ENCODE data around the gene CMC4. TPM values are rescaled to one million over a fixed set of nuclear protein-coding genes. Genes with fewer than 3 reads are reported as not detected.
A peak's percentile ranks its signal among the peaks of the same experiment; 100 is the strongest.

CMC4 gene
- total and polyA plus RNA-seq, 2 experiments from 2014 or later, result 10.8 to 18.4 TPM

DNA sequence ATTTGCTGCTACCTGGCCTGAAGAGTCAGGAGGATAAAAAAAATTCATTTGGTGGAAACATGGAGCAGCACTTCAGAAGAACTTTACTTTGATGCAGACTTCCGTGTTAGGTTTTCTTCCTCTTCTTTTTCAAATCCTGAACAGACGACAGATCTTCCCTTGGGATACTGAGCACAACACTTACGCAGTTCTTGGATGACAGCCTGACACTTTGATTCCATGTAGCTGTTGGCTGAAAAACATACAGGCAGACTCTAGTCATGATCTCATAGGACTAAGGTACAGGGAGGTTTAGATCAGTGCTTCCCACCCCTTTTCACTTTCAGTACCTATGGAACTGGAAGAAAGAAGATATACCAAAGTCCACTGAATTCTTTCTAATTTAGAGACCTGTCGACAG is 9.2 kb downstream of the CMC4 start:
- no peaks in the 10 kb centered on the region for H3K27me3 ChIP-seq
- H2AFZ ChIP-seq, result no peak overlapping the region
- H3K4me3 ChIP-seq, result no peak overlapping the region
- no peak overlapping the region for H3K27ac ChIP-seq
- WGBS (ENCODE audit: low lambda C conversion rate, missing lambda C conversion rate), result 83% methylated on average over 4 of the region's 4 CpGs
- no peaks in the 10 kb centered on the region for H3K4me1 ChIP-seq (ENCODE audit: insufficient read depth)
- H3K36me3 ChIP-seq (replicated peaks; ENCODE audit: insufficient read depth, low read depth), result no peaks in the 10 kb centered on the region
- H3K4me2 ChIP-seq, result no peak overlapping the region
- no peak for DNase-seq (ENCODE audit: low spot score)
- no peaks in the 10 kb centered on the region for H3K9me2 ChIP-seq (replicated peaks; ENCODE audit: insufficient read depth)
- no peaks in the 10 kb centered on the region for H4K20me1 ChIP-seq (ENCODE audit: insufficient read depth, poor library complexity, severe bottlenecking)
- no peaks in the 10 kb centered on the region for H3K79me2 ChIP-seq
- TF ChIP-seq, protein P1, sequence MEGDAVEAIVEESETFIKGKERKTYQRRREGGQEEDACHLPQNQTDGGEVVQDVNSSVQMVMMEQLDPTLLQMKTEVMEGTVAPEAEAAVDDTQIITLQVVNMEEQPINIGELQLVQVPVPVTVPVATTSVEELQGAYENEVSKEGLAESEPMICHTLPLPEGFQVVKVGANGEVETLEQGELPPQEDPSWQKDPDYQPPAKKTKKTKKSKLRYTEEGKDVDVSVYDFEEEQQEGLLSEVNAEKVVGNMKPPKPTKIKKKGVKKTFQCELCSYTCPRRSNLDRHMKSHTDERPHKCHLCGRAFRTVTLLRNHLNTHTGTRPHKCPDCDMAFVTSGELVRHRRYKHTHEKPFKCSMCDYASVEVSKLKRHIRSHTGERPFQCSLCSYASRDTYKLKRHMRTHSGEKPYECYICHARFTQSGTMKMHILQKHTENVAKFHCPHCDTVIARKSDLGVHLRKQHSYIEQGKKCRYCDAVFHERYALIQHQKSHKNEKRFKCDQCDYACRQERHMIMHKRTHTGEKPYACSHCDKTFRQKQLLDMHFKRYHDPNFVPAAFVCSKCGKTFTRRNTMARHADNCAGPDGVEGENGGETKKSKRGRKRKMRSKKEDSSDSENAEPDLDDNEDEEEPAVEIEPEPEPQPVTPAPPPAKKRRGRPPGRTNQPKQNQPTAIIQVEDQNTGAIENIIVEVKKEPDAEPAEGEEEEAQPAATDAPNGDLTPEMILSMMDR (IDR thresholded peaks at IDR 0.05; ENCODE audit: poor library complexity), result no peak
- TF ChIP-seq EZH2 (IDR thresholded peaks at IDR 0.05; ENCODE audit: borderline replicate concordance) (no peak), EZH2phosphoT487 (IDR thresholded peaks at IDR 0.05; ENCODE audit: low read depth, severe bottlenecking, unreplicated experiment) (no peak)
- no peaks in the 10 kb centered on the region for H3K9me3 ChIP-seq (ENCODE audit: low read depth)

DNA sequence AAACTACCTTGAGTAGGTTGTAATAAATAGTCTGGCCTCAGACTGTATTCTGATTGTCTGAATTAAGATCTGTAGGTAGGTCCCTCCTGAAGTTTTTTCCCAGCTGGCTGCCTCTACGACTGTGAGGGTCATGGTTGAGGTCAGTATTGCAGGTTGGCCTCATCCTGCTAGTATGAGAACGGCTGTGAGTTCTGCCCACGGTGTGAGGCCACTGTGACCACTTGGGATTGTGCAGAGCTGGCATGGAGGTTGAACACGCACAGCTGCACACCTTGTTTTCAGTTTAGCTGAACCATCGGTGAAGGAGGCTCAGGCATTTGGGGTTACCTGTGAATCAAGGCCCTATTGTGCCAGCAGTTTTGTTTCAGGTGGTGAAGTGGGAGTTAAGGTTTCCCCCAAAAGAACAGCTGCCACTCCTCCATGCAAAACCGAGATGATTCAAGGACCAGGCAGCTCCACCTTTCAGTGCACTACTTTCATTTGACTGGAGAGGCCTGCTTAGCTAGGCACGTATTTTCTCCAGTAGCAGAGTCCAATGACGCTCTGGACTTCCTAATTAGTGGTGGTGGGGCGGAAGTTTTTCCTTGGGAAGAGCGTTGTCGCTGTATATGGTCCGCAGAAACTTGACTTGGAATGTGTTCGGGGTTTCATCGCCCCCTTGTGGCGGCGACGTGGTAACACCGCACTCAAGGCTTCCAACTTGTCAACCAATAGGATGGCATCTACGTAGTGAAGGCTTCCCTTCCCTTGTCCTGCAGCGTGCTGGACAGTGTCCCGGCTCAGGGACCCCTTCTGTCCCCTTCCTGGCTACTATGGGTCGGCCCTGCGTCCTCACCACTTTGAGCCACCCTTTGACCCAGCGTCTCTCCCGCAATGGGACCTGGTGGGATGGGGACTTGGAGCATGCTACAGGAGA is 13.8 kb downstream of the CMC4 start:
- no peaks in the 10 kb centered on the region for H3K9me3 ChIP-seq (ENCODE audit: low read depth)
- H3K79me2 ChIP-seq, result no peaks in the 10 kb centered on the region
- TF ChIP-seq EZH2phosphoT487 (IDR thresholded peaks at IDR 0.05; ENCODE audit: low read depth, severe bottlenecking, unreplicated experiment), result no peak
- no peak for TF ChIP-seq EZH2 (IDR thresholded peaks at IDR 0.05; ENCODE audit: borderline replicate concordance)
- TF ChIP-seq, protein P1 (IDR thresholded peaks at IDR 0.05; ENCODE audit: poor library complexity), result peak; percentile 65
- peak overlapping the region; percentile 63 for H3K4me2 ChIP-seq
- no peak overlapping the region for H3K27ac ChIP-seq
- H3K36me3 ChIP-seq (replicated peaks; ENCODE audit: insufficient read depth, low read depth), result no peaks in the 10 kb centered on the region
- WGBS (ENCODE audit: low lambda C conversion rate, missing lambda C conversion rate), result 50% methylated on average over 25 of the region's 25 CpGs
- H2AFZ ChIP-seq, result no peak overlapping the region
- peak; percentile 66 for DNase-seq (ENCODE audit: low spot score)
- no peaks in the 10 kb centered on the region for H3K9me2 ChIP-seq (replicated peaks; ENCODE audit: insufficient read depth)
- H3K27me3 ChIP-seq, result no peaks in the 10 kb centered on the region
- no peaks in the 10 kb centered on the region for H4K20me1 ChIP-seq (ENCODE audit: insufficient read depth, poor library complexity, severe bottlenecking)
- no peak overlapping the region for H3K4me3 ChIP-seq
- no peaks in the 10 kb centered on the region for H3K4me1 ChIP-seq (ENCODE audit: insufficient read depth)

DNA sequence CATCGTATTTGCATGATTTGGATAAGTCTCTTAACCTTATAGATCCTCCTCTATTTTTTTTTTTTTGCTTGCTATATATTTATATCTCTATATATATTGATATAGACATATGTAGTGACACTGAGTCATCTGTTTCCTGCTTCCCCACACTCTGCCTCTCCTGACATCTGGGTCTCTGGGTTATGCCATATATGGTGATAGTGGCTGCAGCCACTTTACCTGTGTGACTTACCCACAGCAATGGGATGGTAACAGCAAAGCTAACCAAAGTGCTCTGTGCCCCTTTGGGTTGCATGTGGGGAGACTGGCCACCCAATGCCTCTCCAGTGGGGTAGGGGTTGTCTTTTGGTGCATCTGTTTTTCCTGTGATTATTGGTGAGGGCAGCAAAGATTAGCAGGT is 14.5 kb downstream of the CMC4 start:
- WGBS (ENCODE audit: low lambda C conversion rate, missing lambda C conversion rate), result 74% methylated on average over 1 of the region's 1 CpG
- no peak overlapping the region for H3K27ac ChIP-seq
- H3K9me3 ChIP-seq (ENCODE audit: low read depth), result no peaks in the 10 kb centered on the region
- no peak overlapping the region for H3K4me2 ChIP-seq
- no peaks in the 10 kb centered on the region for H3K9me2 ChIP-seq (replicated peaks; ENCODE audit: insufficient read depth)
- no peak overlapping the region for H3K4me3 ChIP-seq
- H3K4me1 ChIP-seq (ENCODE audit: insufficient read depth), result no peaks in the 10 kb centered on the region
- no peak overlapping the region for H2AFZ ChIP-seq
- TF ChIP-seq, protein P1 (IDR thresholded peaks at IDR 0.05; ENCODE audit: poor library complexity), result no peak
- no peak for TF ChIP-seq EZH2phosphoT487 (IDR thresholded peaks at IDR 0.05; ENCODE audit: low read depth, severe bottlenecking, unreplicated experiment)
- no peak for TF ChIP-seq EZH2 (IDR thresholded peaks at IDR 0.05; ENCODE audit: borderline replicate concordance)
- H3K27me3 ChIP-seq, result no peaks in the 10 kb centered on the region
- no peak for DNase-seq (ENCODE audit: low spot score)
- H3K36me3 ChIP-seq (replicated peaks; ENCODE audit: insufficient read depth, low read depth), result no peaks in the 10 kb centered on the region
- no peaks in the 10 kb centered on the region for H3K79me2 ChIP-seq
- no peaks in the 10 kb centered on the region for H4K20me1 ChIP-seq (ENCODE audit: insufficient read depth, poor library complexity, severe bottlenecking)

Data from hepatocyte (in vitro differentiated cells).